Measurements from ENCODE around the gene MED25.

DNA sequence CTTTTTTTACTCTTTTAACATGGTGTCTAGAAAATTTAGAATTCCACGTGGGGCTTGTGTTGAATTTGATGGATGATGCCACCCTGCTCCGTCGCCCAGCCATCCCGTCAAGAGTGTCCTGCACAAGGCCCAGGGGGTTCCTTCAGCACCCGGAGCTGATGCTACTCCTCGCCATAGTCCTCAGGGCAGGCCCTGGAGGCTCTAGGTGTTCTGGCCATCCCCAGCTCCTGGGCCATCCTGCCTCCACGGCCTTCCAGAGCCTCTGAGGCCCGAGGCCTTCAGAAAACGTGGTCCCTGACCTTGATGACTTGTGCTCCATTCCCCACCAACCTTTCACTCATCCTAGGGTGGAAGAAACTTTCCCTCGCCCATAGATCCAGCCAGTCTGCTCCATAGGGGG lies 55.7 kb downstream of the MED25 start:
- TF ChIP-seq POLR2AphosphoS5 (IDR thresholded peaks at IDR 0.05; ENCODE audit: insufficient read depth in 1 of 2, low read depth in 1 of 2) (no peak), CTCF (IDR thresholded peaks at IDR 0.05) (no peak)

Measured in vagina (tissue), 2 donors.